ENCODE measurements around the gene OR2A12. TPM values are rescaled to one million over a fixed set of nuclear protein-coding genes. Genes with fewer than 3 reads are reported as not detected.

The OR2A12 gene
- total and polyA plus RNA-seq, 2 of the 13 experiments (the other 11 are each of a cell fraction or from before 2014, with no cell fraction given) = 0.18 TPM; not detected in 1

DNA sequence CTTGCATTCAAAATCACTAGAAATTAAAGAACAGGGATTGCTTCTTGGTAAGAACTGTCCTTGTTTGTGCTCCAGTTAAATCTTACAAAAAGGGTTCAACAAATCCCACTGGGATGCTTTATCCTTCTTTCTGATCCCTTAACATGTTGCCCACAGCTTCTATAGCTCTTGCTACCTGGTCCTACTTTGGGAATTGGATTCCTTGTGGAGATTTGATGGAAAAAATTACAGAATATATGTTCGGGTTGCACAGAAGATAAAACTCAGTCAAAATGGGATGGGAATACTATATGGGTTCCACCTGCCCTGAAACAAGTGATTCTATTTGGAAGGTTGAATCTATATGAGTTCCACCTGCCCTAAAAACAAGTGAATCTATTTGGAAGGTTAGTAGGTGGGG, 16.6 kb upstream of the OR2A12 start, which contains the start of gene OR2A25 (continued):
- TF ChIP-seq ZNF407 (CRISPR knock-in tag; IDR thresholded peaks at IDR 0.05; ENCODE audit: not compliant biosample characterization) = no peak
- TF ChIP-seq SMYD3 (CRISPR knock-in tag; IDR thresholded peaks at IDR 0.05) = no peak
- TF ChIP-seq, protein P1, sequence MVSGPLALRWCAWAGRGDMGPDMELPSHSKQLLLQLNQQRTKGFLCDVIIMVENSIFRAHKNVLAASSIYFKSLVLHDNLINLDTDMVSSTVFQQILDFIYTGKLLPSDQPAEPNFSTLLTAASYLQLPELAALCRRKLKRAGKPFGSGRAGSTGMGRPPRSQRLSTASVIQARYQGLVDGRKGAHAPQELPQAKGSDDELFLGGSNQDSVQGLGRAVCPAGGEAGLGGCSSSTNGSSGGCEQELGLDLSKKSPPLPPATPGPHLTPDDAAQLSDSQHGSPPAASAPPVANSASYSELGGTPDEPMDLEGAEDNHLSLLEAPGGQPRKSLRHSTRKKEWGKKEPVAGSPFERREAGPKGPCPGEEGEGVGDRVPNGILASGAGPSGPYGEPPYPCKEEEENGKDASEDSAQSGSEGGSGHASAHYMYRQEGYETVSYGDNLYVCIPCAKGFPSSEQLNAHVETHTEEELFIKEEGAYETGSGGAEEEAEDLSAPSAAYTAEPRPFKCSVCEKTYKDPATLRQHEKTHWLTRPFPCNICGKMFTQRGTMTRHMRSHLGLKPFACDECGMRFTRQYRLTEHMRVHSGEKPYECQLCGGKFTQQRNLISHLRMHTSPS (CRISPR knock-in tag; IDR thresholded peaks at IDR 0.05; ENCODE audit: low read depth) = no peak
- no peak for TF ChIP-seq ZNF660 (CRISPR knock-in tag; IDR thresholded peaks at IDR 0.05; ENCODE audit: borderline replicate concordance, low read depth)
